K562 (cell line): ENCODE data around the gene TRIM27. TPM values are rescaled to one million over a fixed set of nuclear protein-coding genes. Genes with fewer than 3 reads are reported as not detected.

ENCODE experiments used
- CBX1 ChIP-seq: sonication (generic); IDR thresholded peaks from 2 replicates; pipeline ENCODE4 v1.6.1; 2016; ENCODE audit warnings: antibody characterized with exemption, low read depth, mild to moderate bottlenecking
- CCNT2 ChIP-seq: IDR thresholded peaks from 2 replicates; pipeline ENCODE4 v1.6.1; 2011; ENCODE audit warnings: borderline replicate concordance, low read depth, mild to moderate bottlenecking, moderate library complexity, mixed read lengths, low read length; ENCODE audit not compliant: insufficient read length; ENCODE audit errors: extremely low read depth
- CREBBP ChIP-seq: IDR thresholded peaks from one replicate; pipeline ENCODE4 v1.6.1; 2012; ENCODE audit warnings: low read depth, mild to moderate bottlenecking, control low read depth, inconsistent platforms, low read length
- E2F6 ChIP-seq, 2 experiments: IDR thresholded peaks; 2 replicates each; pipeline ENCODE4 v1.6.1; 2011; ENCODE audit warnings: borderline replicate concordance in 1 of 2, control low read depth in 1 of 2, low read depth in 1 of 2, low read length in 1 of 2, mild to moderate bottlenecking in 1 of 2, mixed read lengths in 1 of 2, moderate library complexity in 1 of 2; ENCODE audit not compliant: insufficient read depth in 1 of 2, insufficient read length in 1 of 2, poor library complexity in 1 of 2, severe bottlenecking in 1 of 2; ENCODE audit errors: extremely low read depth in 1 of 2
- ETV6 ChIP-seq, 3 experiments: fragments of 150-350 bp in 1 of 3; sonication (generic) in 1 of 3; formaldehyde crosslinking in 1 of 3; IDR thresholded peaks; 2 replicates each; pipeline versions ENCODE4 v1.6.1 to v1.8.0; 2014 to 2022; ENCODE audit warnings: borderline replicate concordance in 2 of 3, low read depth in 2 of 3, antibody characterized with exemption in 1 of 3, low read length in 1 of 3, mild to moderate bottlenecking in 1 of 3, missing genetic modification reagents in 1 of 3
- GABPA ChIP-seq: fragments of 200-800 bp; sonication (Bioruptor generic); conservative IDR thresholded peaks from 2 replicates; pipeline ENCODE4 v1.6.1; 2016; ENCODE audit warnings: low read depth, missing genetic modification characterization, missing compliant biosample characterization
- GTF3C2 ChIP-seq: IDR thresholded peaks from 3 replicates; pipeline ENCODE4 v1.6.1; 2011; ENCODE audit warnings: borderline replicate concordance, mild to moderate bottlenecking, moderate library complexity; ENCODE audit not compliant: insufficient read length; ENCODE audit errors: extremely low read depth
- KAT8 ChIP-seq: fragments of 450-650 bp; IDR thresholded peaks from 2 replicates; pipeline ENCODE4 v1.6.1; 2016; ENCODE audit warnings: low read depth, mild to moderate bottlenecking
- NONO ChIP-seq, 2 experiments: fragments of 200-400 bp in 1 of 2; fragments of 450-650 bp in 1 of 2; formaldehyde crosslinking in 1 of 2; IDR thresholded peaks; 2 replicates each; pipeline ENCODE4 v1.6.1; 2017; ENCODE audit warnings: low read depth in 2 of 2, mild to moderate bottlenecking in 2 of 2, moderate library complexity in 2 of 2, low read length in 1 of 2
- PHB ChIP-seq: fragments of 250-450 bp; sonication (Bioruptor Pico); IDR thresholded peaks from 2 replicates; pipeline ENCODE4 v1.5.0; 2021
- POLR2AphosphoS5 ChIP-seq: IDR thresholded peaks from 2 replicates; pipeline ENCODE4 v1.6.1; 2011; ENCODE audit warnings: mild to moderate bottlenecking, low read depth, low read length, moderate library complexity; ENCODE audit not compliant: control insufficient read depth, insufficient read depth
- PRPF4 ChIP-seq: fragments of 200-400 bp; formaldehyde crosslinking; IDR thresholded peaks from one replicate; pipeline ENCODE4 v1.6.1; 2017; ENCODE audit warnings: low read length, low read depth, mild to moderate bottlenecking; ENCODE audit not compliant: insufficient read depth, poor library complexity, severe bottlenecking
- SRSF9 ChIP-seq: fragments of 200-400 bp; formaldehyde crosslinking; IDR thresholded peaks from 2 replicates; pipeline ENCODE4 v1.6.1; 2017; ENCODE audit warnings: low read depth, low read length, borderline replicate concordance
- ZFP91 ChIP-seq: sonication (generic); formaldehyde crosslinking; IDR thresholded peaks from 2 replicates; pipeline ENCODE4 v1.8.0; 2022; ENCODE audit warnings: mild to moderate bottlenecking, missing genetic modification reagents
- ZFX ChIP-seq: sonication (generic); formaldehyde crosslinking; IDR thresholded peaks from 2 replicates; pipeline ENCODE4 v1.8.0; 2022; ENCODE audit warnings: mild to moderate bottlenecking, missing genetic modification reagents, moderate library complexity
- ZNF146 ChIP-seq: IDR thresholded peaks from one replicate; pipeline ENCODE4 v1.6.1; 2018; ENCODE audit warnings: missing compliant biosample characterization; ENCODE audit not compliant: unreplicated experiment
- ZNF175 ChIP-seq: fragments of 200-800 bp; sonication (Bioruptor generic); IDR thresholded peaks from 2 replicates; pipeline ENCODE4 v1.6.1; 2016; ENCODE audit warnings: low read depth, mild to moderate bottlenecking, missing genetic modification characterization, missing compliant biosample characterization
- ZNF512 ChIP-seq: IDR thresholded peaks from 2 replicates; pipeline ENCODE4 v1.6.1; 2016; ENCODE audit warnings: missing genetic modification characterization, missing compliant biosample characterization
- polyA plus RNA-seq, 8 experiments: library from polyadenylated mRNA; depleted of rRNA in 4 of 8; stranded (reverse) in 5 of 8; unstranded in 3 of 8; fragments of >200 nt; fragmentation: Nextera tagmentation in 2 of 8; fragmentation: Illumina TruSeq in 1 of 8; extraction: Ambion mirVana in 2 of 8; extraction: Trizol in 1 of 8; gene quantifications; 2 replicates each; pipeline versions ENCODE4 v1.2.1 to v1.2.3, GENCODE V29; 2011 to 2014; ENCODE audit warnings: inconsistent platforms in 1 of 8, missing spikeins in 1 of 8
- total RNA-seq, 7 experiments: library from RNA; depleted of rRNA in 6 of 7; stranded (reverse); fragments of >200 nt in 6 of 7; fragmentation: Illumina TruSeq in 2 of 7; extraction: Trizol in 2 of 7; gene quantifications; 2 replicates each; pipeline versions ENCODE4 v1.2.1 to v1.2.3, GENCODE V29; 2011 to 2021; ENCODE audit warnings: low replicate concordance in 1 of 7

The TRIM27 gene
- total and polyA plus RNA-seq, 9 of the 15 experiments (the other 6 are each of a cell fraction or from before 2014, with no cell fraction given), result 37.7 to 235 (median 122) TPM

- TF ChIP-seq NONO (IDR thresholded peaks at IDR 0.05; ENCODE audit: low read depth in 2 of 2, low read length in 1 of 2), result peak in 1 of 2 experiments; percentile 38; a peak in 1 of 4 replicates
- TF ChIP-seq PHB, result no peak
- TF ChIP-seq POLR2AphosphoS5, result no peak
- TF ChIP-seq ZNF146 (CRISPR knock-in tag), result no peak
- no peak for TF ChIP-seq CCNT2
- no peak for TF ChIP-seq E2F6 (IDR thresholded peaks at IDR 0.05; ENCODE audit: borderline replicate concordance in 1 of 2, extremely low read depth in 1 of 2, insufficient read depth in 1 of 2, insufficient read length in 1 of 2, low read depth in 1 of 2, low read length in 1 of 2, poor library complexity in 1 of 2, severe bottlenecking in 1 of 2)
- TF ChIP-seq ZFP91 (CRISPR knock-in tag), result no peak
- no peak for TF ChIP-seq KAT8
- TF ChIP-seq PRPF4, result no peak
- no peak for TF ChIP-seq CBX1
- TF ChIP-seq ETV6 (IDR thresholded peaks at IDR 0.05; ENCODE audit: borderline replicate concordance in 1 of 2, low read depth in 2 of 2, low read length in 1 of 2), result no peak
- TF ChIP-seq ETV6 (CRISPR knock-in tag; IDR thresholded peaks at IDR 0.05; ENCODE audit: borderline replicate concordance), result no peak
- no peak for TF ChIP-seq ZFX (CRISPR knock-in tag)
- TF ChIP-seq GTF3C2, result no peak
- no peak for TF ChIP-seq ZNF512 (tag)
- TF ChIP-seq CREBBP, result no peak
- TF ChIP-seq ZNF175 (CRISPR knock-in tag), result no peak
- TF ChIP-seq GABPA (tag), result no peak
- no peak for TF ChIP-seq SRSF9
Measured at GRCh38 chr6:28956331-28956730, 32.5 kb upstream of the TRIM27 start (continued).
